Suprapubic skin (tissue), 4 donors: Measurements from ENCODE around the gene PABPC5. TPM values are rescaled to one million over a fixed set of nuclear protein-coding genes. Genes with fewer than 3 reads are reported as not detected.
A peak's percentile ranks its signal among the peaks of the same experiment; 100 is the strongest.

Experiments
- DNase-seq, 2 donors: peaks; one replicate each; pipeline ENCODE4 v3.0.0-alpha.2; 2019; ENCODE audit warnings: low spot score in 2 of 2
- H3K27ac ChIP-seq: fragments of 200-600 bp; sonication (generic); one replicate; pipeline ENCODE4 v1.5.1; 2019
- H3K27me3 ChIP-seq: fragments of 200-600 bp; sonication (generic); one replicate; pipeline ENCODE4 v1.5.1; 2019
- H3K36me3 ChIP-seq: fragments of 200-600 bp; sonication (generic); one replicate; pipeline ENCODE4 v1.5.1; 2019
- H3K4me1 ChIP-seq: fragments of 200-600 bp; sonication (generic); one replicate; pipeline ENCODE4 v1.5.1; 2019
- H3K4me3 ChIP-seq: fragments of 200-600 bp; sonication (generic); one replicate; pipeline ENCODE4 v1.5.1; 2019; ENCODE audit warnings: mild to moderate bottlenecking
- H3K9me3 ChIP-seq: fragments of 200-600 bp; sonication (generic); one replicate; pipeline ENCODE4 v1.5.1; 2019
- CTCF ChIP-seq, 2 donors: fragments of 200-600 bp in 1 of 2; fragments of 450-650 bp in 1 of 2; sonication (generic) in 1 of 2; IDR thresholded peaks; one replicate each; pipeline ENCODE4 v1.5.1; 2016 to 2019; ENCODE audit warnings: antibody characterized with exemption in 2 of 2, mild to moderate bottlenecking in 1 of 2, moderate library complexity in 1 of 2
- EP300 ChIP-seq: sonication (generic); formaldehyde crosslinking; IDR thresholded peaks from one replicate; pipeline ENCODE4 v1.6.1; 2017; ENCODE audit warnings: antibody characterized with exemption
- POLR2A ChIP-seq, 2 donors: fragments of 450-650 bp; IDR thresholded peaks; one replicate each; pipeline ENCODE4 v1.6.1; 2017; ENCODE audit warnings: antibody characterized with exemption in 2 of 2, mild to moderate bottlenecking in 2 of 2, moderate library complexity in 2 of 2
- POLR2AphosphoS5 ChIP-seq, 3 donors: sonication (generic); formaldehyde crosslinking; IDR thresholded peaks; one replicate each; pipeline ENCODE4 v1.6.1; 2017; ENCODE audit warnings: antibody characterized with exemption in 3 of 3
- WGBS: methylation state at CpG from one replicate; pipeline ENCODE4 v1.1.5; 2018; 5-methylcytosine and 5-hydroxymethylcytosine counted together
- total RNA-seq, 4 donors: library from RNA; depleted of rRNA; stranded (reverse); fragments of >200 nt; gene quantifications; one replicate each; pipeline ENCODE4 v1.1.0, GENCODE V29; 2016

PABPC5 gene
- under 1 TPM; 0.18 to 0.89 (median 0.31) TPM for total RNA-seq

GRCh38 chrX:91434351-91435168 lies at the start of gene PABPC5:
PABPC5 (plus strand) TSS chrX:91434839; CDS start chrX:91435578, 739 bp downstream.
- Histone ChIP-seq H3K9me3 (no peaks in the 10 kb centered on the region), H3K27ac (peak within 1 kb of the TSS; percentile 68), H3K27me3 (no peaks in the 10 kb centered on the region), H3K4me3 (peak within 1 kb of the TSS; percentile 48), H3K36me3 (no peaks in the 10 kb centered on the region), H3K4me1 (no peaks in the 10 kb centered on the region)
- 13% methylated on average over 36 of the region's 48 CpGs for WGBS
- TF ChIP-seq EP300 = no peak
- TF ChIP-seq POLR2A (IDR thresholded peaks at IDR 0.05) = peak in 1 of 2 donors; percentile 62
- peak; percentile 80 to 89 for DNase-seq

GRCh38 chrX:91389026-91389425 lies 45.6 kb upstream of the PABPC5 start:
- H3K27me3 ChIP-seq = no peaks in the 10 kb centered on the region
- no peak for TF ChIP-seq POLR2A (IDR thresholded peaks at IDR 0.05)
- TF ChIP-seq CTCF (IDR thresholded peaks at IDR 0.05) = no peak
- no peak for TF ChIP-seq EP300
- no peak for TF ChIP-seq POLR2AphosphoS5 (IDR thresholded peaks at IDR 0.05)
- WGBS = 62% methylated on average over 2 of the region's 2 CpGs
- DNase-seq = no peak
- no peaks in the 10 kb centered on the region for H3K4me1 ChIP-seq
- H3K36me3 ChIP-seq = no peaks in the 10 kb centered on the region
- H3K4me3 ChIP-seq = no peak overlapping the region
- H3K9me3 ChIP-seq = no peaks in the 10 kb centered on the region
- H3K27ac ChIP-seq = no peak overlapping the region

GRCh38 chrX:91414713-91415112 lies 19.9 kb upstream of the PABPC5 start:
- H3K9me3 ChIP-seq = no peaks in the 10 kb centered on the region
- no peak for DNase-seq

GRCh38 chrX:91435395-91435794 lies 756 bp downstream of the PABPC5 start:
- 47% methylated on average over 14 of the region's 14 CpGs for WGBS
- H3K9me3 ChIP-seq = no peaks in the 10 kb centered on the region
- no peaks in the 10 kb centered on the region for H3K4me1 ChIP-seq
- no peak for DNase-seq
- peak overlapping the region; percentile 48 for H3K4me3 ChIP-seq
- peak overlapping the region; percentile 68 for H3K27ac ChIP-seq
- TF ChIP-seq EP300 (no peak), POLR2AphosphoS5 (IDR thresholded peaks at IDR 0.05) (no peak), CTCF (IDR thresholded peaks at IDR 0.05) (no peak), POLR2A (IDR thresholded peaks at IDR 0.05) (no peak)
- no peaks in the 10 kb centered on the region for H3K36me3 ChIP-seq
- no peaks in the 10 kb centered on the region for H3K27me3 ChIP-seq

More at GRCh38 chrX:91414713-91415112, 19.9 kb upstream of the PABPC5 start:
- Histone ChIP-seq H3K27me3 (no peaks in the 10 kb centered on the region), H3K4me3 (no peak overlapping the region), H3K36me3 (no peaks in the 10 kb centered on the region), H3K4me1 (no peaks in the 10 kb centered on the region), H3K27ac (no peak overlapping the region)
- TF ChIP-seq POLR2AphosphoS5 (IDR thresholded peaks at IDR 0.05) (no peak), CTCF (IDR thresholded peaks at IDR 0.05) (peak in 1 of 2 donors; percentile 21), POLR2A (IDR thresholded peaks at IDR 0.05) (no peak)
- 32% methylated on average over 6 of the region's 6 CpGs for WGBS
